GM12891 (cell line): ENCODE data around the gene COL4A6.

Experiments used
- POLR2A ChIP-seq: IDR thresholded peaks from 2 replicates; pipeline ENCODE4 v1.6.1; 2011; ENCODE audit warnings: low read depth, low read length, control low read depth
- POLR2AphosphoS5 ChIP-seq: IDR thresholded peaks from 2 replicates; pipeline ENCODE4 v1.6.1; 2011; ENCODE audit warnings: low read depth, low read length, control low read depth
- SPI1 ChIP-seq: IDR thresholded peaks from 2 replicates; pipeline ENCODE4 v1.6.1; 2011; ENCODE audit warnings: low read depth, low read length, control low read depth

DNA sequence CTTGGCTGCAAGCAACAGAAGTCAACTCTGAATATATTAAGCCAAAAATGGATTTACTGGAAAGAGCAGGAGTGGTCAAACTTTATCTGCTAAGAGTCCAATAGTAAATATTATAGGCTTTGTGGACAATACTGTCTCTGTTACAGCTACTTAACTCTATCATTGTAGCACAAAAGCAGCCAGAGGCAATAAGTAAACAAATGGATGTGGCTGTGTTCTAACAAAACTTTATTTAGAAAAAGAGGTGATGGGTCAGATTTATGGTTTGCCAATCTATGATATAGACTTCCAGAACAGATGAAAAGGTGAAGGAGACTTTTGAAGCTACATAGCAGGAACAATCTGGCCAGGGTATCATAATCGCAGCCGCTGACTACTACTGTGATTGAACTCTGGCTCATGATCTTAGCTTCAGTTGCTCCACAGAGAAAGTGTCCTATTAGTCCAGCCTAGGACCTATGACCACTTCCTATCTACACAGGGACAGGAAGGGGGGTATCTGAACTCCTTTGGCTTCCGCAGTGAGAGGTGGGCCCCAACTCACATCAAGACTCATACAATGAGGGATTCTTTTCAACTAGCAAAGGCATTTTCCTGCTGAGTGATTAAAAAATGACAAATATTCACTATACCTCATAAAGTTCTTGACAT, 191.8 kb downstream of the COL4A6 start:
- TF ChIP-seq POLR2A (no peak), POLR2AphosphoS5 (no peak), SPI1 (no peak)
